GM12878 (cell line): ENCODE data around the gene NKAIN2. TPM values are rescaled to one million over a fixed set of nuclear protein-coding genes. Genes with fewer than 3 reads are reported as not detected.

Experiments used
- ATAC-seq: fragments of 200-7000 bp; cut with Tn5 transposase; 3 replicates; pipeline ENCODE4 v1.9.1; 2020; ENCODE audit warnings: mild to moderate bottlenecking, moderate library complexity
- BruUV-seq: library from RNA; stranded (reverse); fragments of 400-500 nt; replicated peaks from 2 replicates; lab custom pipeline; 2021; lab: Mats Ljungman, UMichigan
- CTCF ChIA-PET: fragments of 300-600 bp; sonication (Branson Sonifier 250); formaldehyde crosslinking; extraction: SDS; loops from one replicate; lab custom pipeline; 2021; ENCODE audit warnings: inconsistent platforms; lab: Yijun Ruan, JAX
- POLR2A ChIA-PET: fragments of 350-600 bp; formaldehyde crosslinking; extraction: SDS; loops from one replicate; lab custom pipeline; 2021; ENCODE audit warnings: inconsistent platforms; lab: Charles Lee
- RAD21 ChIA-PET: fragments of 300-600 bp; sonication (Branson Sonifier 250); formaldehyde crosslinking; loops from one replicate; lab custom pipeline; 2023; ENCODE audit warnings: antibody characterized with exemption; ENCODE audit not compliant: unreplicated experiment; lab: Charles Lee
- SMC1A ChIA-PET: fragments of 300-600 bp; sonication (Branson Sonifier 250); formaldehyde crosslinking; loops from one replicate; lab custom pipeline; 2023; ENCODE audit not compliant: unreplicated experiment, uncharacterized antibody; lab: Charles Lee
- DNase-seq: peaks from one replicate; pipeline ENCODE4 v3.0.0-alpha.2; 2011; ENCODE audit warnings: low read depth, low spot score
- FAIRE-seq: peaks from 3 replicates; lab custom pipeline; 2011; peaks lifted over from hg19 to GRCh38; lab: Jason Lieb, UNC
- H2AFZ ChIP-seq: 2 replicates; pipeline ENCODE4 v1.6.0; 2011; ENCODE audit warnings: low read depth, low read length, control low read depth; ENCODE audit not compliant: control insufficient read depth
- H3K27ac ChIP-seq: 2 replicates; pipeline ENCODE4 v1.5.1; 2011; ENCODE audit warnings: control low read depth; ENCODE audit not compliant: control insufficient read depth, insufficient read depth
- H3K27me3 ChIP-seq, 2 experiments: replicated peaks in 1 of 2; 2 replicates each; pipeline versions ENCODE4 v1.6.0 to v1.6.1; 2011; ENCODE audit warnings: low read length in 1 of 2; ENCODE audit not compliant: control insufficient read depth in 2 of 2, insufficient read depth in 2 of 2
- H3K36me3 ChIP-seq, 2 experiments: 2 replicates each; pipeline ENCODE4 v1.5.1; 2011; ENCODE audit warnings: low read length in 1 of 2; ENCODE audit not compliant: control insufficient read depth in 2 of 2, insufficient read depth in 2 of 2
- H3K4me1 ChIP-seq: 2 replicates; pipeline ENCODE4 v1.6.1; 2011; ENCODE audit warnings: mild to moderate bottlenecking, low read length, moderate library complexity, mixed read lengths; ENCODE audit not compliant: control insufficient read depth, insufficient read depth
- H3K4me2 ChIP-seq: 2 replicates; pipeline ENCODE4 v1.6.0; 2011; ENCODE audit warnings: control low read depth; ENCODE audit not compliant: control insufficient read depth, insufficient read depth
- H3K4me3 ChIP-seq: fragments of 200-600 bp; sonication (generic); 2 replicates; pipeline ENCODE4 v1.5.1; 2016
- H3K79me2 ChIP-seq: 2 replicates; pipeline ENCODE4 v1.6.0; 2011; ENCODE audit warnings: low read length; ENCODE audit not compliant: control insufficient read depth, insufficient read depth
- H3K9ac ChIP-seq: 2 replicates; pipeline ENCODE4 v1.8.0; 2011; ENCODE audit warnings: low read length, control low read depth, mixed read lengths; ENCODE audit not compliant: control insufficient read depth, insufficient read depth
- H3K9me3 ChIP-seq: replicated peaks from 3 replicates; pipeline ENCODE4 v1.5.1; 2011; ENCODE audit warnings: mild to moderate bottlenecking, low read length; ENCODE audit not compliant: control insufficient read depth, insufficient read depth
- H4K20me1 ChIP-seq: 2 replicates; pipeline ENCODE4 v1.6.0; 2011; ENCODE audit not compliant: control insufficient read depth, insufficient read depth
- BCL3 ChIP-seq: IDR thresholded peaks from 2 replicates; pipeline ENCODE4 v1.6.1; 2011; ENCODE audit warnings: borderline replicate concordance, low read depth, mild to moderate bottlenecking, moderate library complexity, low read length; ENCODE audit not compliant: insufficient read depth, poor library complexity, severe bottlenecking
- CHD2 ChIP-seq: IDR thresholded peaks from 2 replicates; pipeline ENCODE4 v1.6.1; 2011; ENCODE audit warnings: low read depth, low read length, improper control_type of control experiment, borderline replicate concordance
- CREB1 ChIP-seq: IDR thresholded peaks from 2 replicates; pipeline ENCODE4 v1.6.1; 2012; ENCODE audit warnings: low read depth, mild to moderate bottlenecking, inconsistent platforms
- HSF1 ChIP-seq: fragments of 150-350 bp; IDR thresholded peaks from 2 replicates; pipeline ENCODE4 v1.6.1; 2014; ENCODE audit warnings: mild to moderate bottlenecking, low read depth, low read length
- NBN ChIP-seq: fragments of 450-650 bp; IDR thresholded peaks from 2 replicates; pipeline ENCODE4 v1.6.1; 2016
- POLR2AphosphoS2 ChIP-seq: IDR thresholded peaks from 2 replicates; pipeline ENCODE4 v1.6.1; 2011; ENCODE audit warnings: low read depth, mild to moderate bottlenecking, low read length, improper control_type of control experiment, moderate library complexity
- SMAD1 ChIP-seq: fragments of 450-650 bp; IDR thresholded peaks from 2 replicates; pipeline ENCODE4 v1.6.1; 2018; ENCODE audit warnings: mild to moderate bottlenecking, low read depth; ENCODE audit not compliant: partially characterized antibody
- SMAD5 ChIP-seq: IDR thresholded peaks from 2 replicates; pipeline ENCODE4 v1.6.1; 2016; ENCODE audit warnings: antibody characterized with exemption, low read depth
- SREBF1 ChIP-seq: IDR thresholded peaks from 2 replicates; pipeline ENCODE4 v1.6.1; 2012; ENCODE audit warnings: mild to moderate bottlenecking, low read length
- TARDBP ChIP-seq: IDR thresholded peaks from 2 replicates; pipeline ENCODE4 v1.6.1; 2016; ENCODE audit warnings: borderline replicate concordance
- TBL1XR1 ChIP-seq: IDR thresholded peaks from 2 replicates; pipeline ENCODE4 v1.6.1; 2012; ENCODE audit warnings: low read depth, low read length, improper control_type of control experiment
- ZBTB40 ChIP-seq: fragments of 450-650 bp; IDR thresholded peaks from 2 replicates; pipeline ENCODE4 v1.6.1; 2016; ENCODE audit warnings: mild to moderate bottlenecking, moderate library complexity, borderline replicate concordance
- ZZZ3 ChIP-seq: IDR thresholded peaks from 2 replicates; pipeline ENCODE4 v1.6.1; 2011; ENCODE audit warnings: low read depth; ENCODE audit not compliant: control insufficient read depth, insufficient read length
- WGBS: methylation state at CpG from one replicate; pipeline ENCODE4 v1.1.6; 2016; ENCODE audit warnings: low lambda C conversion rate; ENCODE audit not compliant: insufficient replicate concordance, insufficient coverage; ENCODE audit errors: missing lambda C conversion rate; 5-methylcytosine and 5-hydroxymethylcytosine counted together
- in situ Hi-C: fragments of 300-500 bp; cut with MboI; formaldehyde crosslinking; loops from 9 replicates; pipeline ENCODE4 v1.14.3; 2018; ENCODE audit warnings: mixed read lengths
- intact Hi-C: fragments of 100-400 bp; cut with micrococcal nuclease; formaldehyde crosslinking; loops from one replicate; pipeline ENCODE4 v1.14.2; 2022; ENCODE audit not compliant: unreplicated experiment
- polyA plus RNA-seq, 11 experiments: library from polyadenylated mRNA; depleted of rRNA in 4 of 11; unstranded in 6 of 11; stranded (reverse) in 5 of 11; fragments of >200 nt; fragmentation: Nextera tagmentation in 4 of 11; fragmentation: Illumina TruSeq in 1 of 11; extraction: Ambion mirVana in 4 of 11; extraction: Trizol in 1 of 11; gene quantifications; 1 replicate in 1 of 11; 2 replicates in 10 of 11; pipeline versions ENCODE4 v1.2.1 to v1.2.3, GENCODE V29; 2011 to 2016; ENCODE audit warnings: inconsistent platforms in 2 of 11, missing spikeins in 2 of 11, low read depth in 1 of 11
- total RNA-seq, 4 experiments: library from RNA; depleted of rRNA in 3 of 4; stranded (reverse); fragments of >200 nt in 3 of 4; fragmentation: Illumina TruSeq in 1 of 4; extraction: Trizol in 1 of 4; gene quantifications; 2 replicates each; pipeline versions ENCODE4 v1.2.1 to v1.2.3, GENCODE V29; 2013 to 2021

NKAIN2 gene
- total and polyA plus RNA-seq, 10 of the 15 experiments (the other 5 are each of a cell fraction or from before 2014, with no cell fraction given), result not detected

GRCh38 chr6:124433387-124434160 lies 629.9 kb downstream of the NKAIN2 start:
- 43% methylated on average over 6 of the region's 6 CpGs for WGBS
- H3K79me2 ChIP-seq, result no peaks in the 10 kb centered on the region
- ChIA-PET RAD21 (no interaction called here), SMC1A (interaction anchor here (0.8 kb wide), 1 partner anchor 42 kb away, joined by 5 read pairs; no protein-coding TSS in a partner anchor), POLR2A (no interaction called here), CTCF (no interaction called here)
- no peak overlapping the region for H3K4me2 ChIP-seq
- no TSS peak for BruUV-seq
- no peak for ATAC-seq
- no peaks in the 10 kb centered on the region for H3K36me3 ChIP-seq
- H3K27me3 ChIP-seq, result no peaks in the 10 kb centered on the region
- no peak for FAIRE-seq
- no peak for DNase-seq
- no peaks in the 10 kb centered on the region for H3K9me3 ChIP-seq
- H3K9ac ChIP-seq, result no peak overlapping the region
- intact Hi-C loops (no loop called here), in situ Hi-C loops (no loop called here)
- H3K4me3 ChIP-seq, result no peak overlapping the region
- TF ChIP-seq NBN, result no peak
- TF ChIP-seq HSF1, result no peak
- no peak for TF ChIP-seq CREB1
- TF ChIP-seq SMAD1, result no peak
- TF ChIP-seq CHD2, result no peak
- no peak for TF ChIP-seq POLR2AphosphoS2
- no peak for TF ChIP-seq ZBTB40
- TF ChIP-seq TARDBP, result no peak
- no peak for TF ChIP-seq ZZZ3
- no peak for TF ChIP-seq TBL1XR1
- no peak for TF ChIP-seq SREBF1
- no peak for TF ChIP-seq BCL3
- no peak for TF ChIP-seq SMAD5
- TF ChIP-seq, all 136 proteins: peak for 0
- no peaks in the 10 kb centered on the region for H3K4me1 ChIP-seq
- no peaks in the 10 kb centered on the region for H4K20me1 ChIP-seq
- no peak overlapping the region for H3K27ac ChIP-seq
- no peak overlapping the region for H2AFZ ChIP-seq
